WTC11 (cell line): ENCODE data around the gene TNRC6A.

Experiments
- CREB1 ChIP-seq: sonication (generic); formaldehyde crosslinking; IDR thresholded peaks from 2 replicates; pipeline ENCODE4 v1.8.0; 2023; ENCODE audit warnings: mild to moderate bottlenecking, missing genetic modification reagents
- HMGA2 ChIP-seq: fragments of 250-450 bp; sonication (Bioruptor Pico); IDR thresholded peaks from 2 replicates; pipeline ENCODE4 v1.4.0; 2021; ENCODE audit warnings: mild to moderate bottlenecking, moderate library complexity
- OVOL2 ChIP-seq: fragments of 250-450 bp; sonication (Bioruptor Pico); IDR thresholded peaks from 2 replicates; pipeline ENCODE4 v1.9.0; 2021; ENCODE audit warnings: mild to moderate bottlenecking, borderline replicate concordance
- TF ChIP-seq, protein P1 (sequence below): fragments of 200-600 bp; IDR thresholded peaks from 2 replicates; pipeline ENCODE4 v1.8.0; 2022; ENCODE audit warnings: antibody characterized with exemption
- TF ChIP-seq, protein P2 (sequence below): sonication (generic); formaldehyde crosslinking; IDR thresholded peaks from 2 replicates; pipeline ENCODE4 v1.8.0; 2022; ENCODE audit warnings: mild to moderate bottlenecking, missing genetic modification reagents

DNA sequence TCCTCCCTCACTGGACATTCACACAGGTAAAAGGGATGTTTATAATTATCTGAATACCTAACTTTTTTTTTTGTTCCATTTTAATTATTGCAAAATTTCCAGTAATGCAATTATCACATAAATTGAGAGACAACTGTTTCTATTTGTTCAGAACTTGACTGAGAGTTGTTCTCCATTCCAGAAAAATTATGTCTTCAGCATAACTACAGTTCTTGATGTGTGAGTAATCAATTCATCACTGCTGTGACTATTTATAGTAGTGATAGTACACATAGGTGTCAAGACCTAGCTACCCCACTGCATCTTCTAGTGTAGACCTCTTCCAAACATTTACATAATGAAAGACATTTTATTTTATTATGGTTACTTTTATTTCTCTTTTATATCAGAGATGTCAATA lies 5.8 kb upstream of the TNRC6A start:
- no peak for TF ChIP-seq OVOL2
- TF ChIP-seq, protein P1, sequence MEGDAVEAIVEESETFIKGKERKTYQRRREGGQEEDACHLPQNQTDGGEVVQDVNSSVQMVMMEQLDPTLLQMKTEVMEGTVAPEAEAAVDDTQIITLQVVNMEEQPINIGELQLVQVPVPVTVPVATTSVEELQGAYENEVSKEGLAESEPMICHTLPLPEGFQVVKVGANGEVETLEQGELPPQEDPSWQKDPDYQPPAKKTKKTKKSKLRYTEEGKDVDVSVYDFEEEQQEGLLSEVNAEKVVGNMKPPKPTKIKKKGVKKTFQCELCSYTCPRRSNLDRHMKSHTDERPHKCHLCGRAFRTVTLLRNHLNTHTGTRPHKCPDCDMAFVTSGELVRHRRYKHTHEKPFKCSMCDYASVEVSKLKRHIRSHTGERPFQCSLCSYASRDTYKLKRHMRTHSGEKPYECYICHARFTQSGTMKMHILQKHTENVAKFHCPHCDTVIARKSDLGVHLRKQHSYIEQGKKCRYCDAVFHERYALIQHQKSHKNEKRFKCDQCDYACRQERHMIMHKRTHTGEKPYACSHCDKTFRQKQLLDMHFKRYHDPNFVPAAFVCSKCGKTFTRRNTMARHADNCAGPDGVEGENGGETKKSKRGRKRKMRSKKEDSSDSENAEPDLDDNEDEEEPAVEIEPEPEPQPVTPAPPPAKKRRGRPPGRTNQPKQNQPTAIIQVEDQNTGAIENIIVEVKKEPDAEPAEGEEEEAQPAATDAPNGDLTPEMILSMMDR: no peak
- no peak for TF ChIP-seq HMGA2 (CRISPR knock-in tag)
- TF ChIP-seq CREB1 (CRISPR knock-in tag): no peak
- TF ChIP-seq, protein P2, sequence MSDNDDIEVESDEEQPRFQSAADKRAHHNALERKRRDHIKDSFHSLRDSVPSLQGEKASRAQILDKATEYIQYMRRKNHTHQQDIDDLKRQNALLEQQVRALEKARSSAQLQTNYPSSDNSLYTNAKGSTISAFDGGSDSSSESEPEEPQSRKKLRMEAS (CRISPR knock-in tag): no peak
